ENCODE results near the gene ANO4.

ANO4 gene

DNA sequence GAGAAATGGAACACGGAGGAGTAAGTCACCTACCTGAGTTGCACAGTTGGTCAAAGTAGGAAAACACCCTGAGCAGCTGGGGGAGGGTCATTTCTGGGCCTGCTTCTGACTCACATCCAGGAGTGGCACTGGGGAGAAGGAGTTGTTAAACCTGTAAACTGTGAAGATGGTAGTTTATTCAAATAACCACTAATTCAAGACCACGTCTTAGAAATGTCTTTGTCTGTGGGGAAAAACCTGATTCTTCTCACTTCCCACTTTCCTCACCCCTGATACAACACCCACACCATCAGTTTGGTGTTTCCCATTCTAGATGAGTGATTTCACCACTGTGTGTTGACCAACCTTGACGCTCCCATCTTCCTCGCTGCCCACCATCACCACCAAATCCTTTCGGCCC, 207.1 kb downstream of the ANO4 start:
- DNase-seq, result no peak

DNA sequence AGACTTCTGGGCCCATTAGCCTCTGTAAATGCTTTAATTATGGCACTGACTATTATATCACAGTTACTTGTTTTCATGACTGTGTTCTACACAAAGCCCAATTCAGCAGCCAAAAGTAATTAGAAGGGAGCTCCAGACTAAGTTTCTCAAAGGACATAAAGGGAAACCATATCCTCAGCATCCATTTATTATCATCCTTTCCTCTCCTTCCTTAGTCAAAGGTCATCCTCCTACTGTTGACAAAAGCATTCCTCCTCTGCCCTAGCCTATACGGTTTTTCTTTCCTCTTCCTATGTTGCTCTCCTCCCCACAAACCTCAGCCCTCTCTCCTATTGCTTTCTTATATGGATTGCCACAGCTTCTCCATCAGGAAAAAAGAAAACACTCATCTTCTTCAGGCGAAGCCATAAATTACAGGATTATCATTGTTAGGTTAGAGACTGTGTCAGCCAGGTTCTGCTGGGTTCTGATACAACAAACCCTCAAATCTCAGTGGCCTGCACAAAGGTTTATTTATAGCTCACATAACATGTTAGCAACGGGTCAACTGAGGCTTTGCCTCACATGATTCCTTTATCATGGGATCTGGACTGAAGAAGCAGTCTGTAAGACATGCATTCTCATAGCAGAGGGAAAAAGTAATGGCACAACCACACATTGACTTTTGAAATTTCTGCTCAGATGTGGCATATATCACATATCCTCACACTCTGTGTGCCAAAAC, 208.3 kb downstream of the ANO4 start:
- no peak for DNase-seq

- no peak for DNase-seq
Measured at GRCh38 chr12:101004898-101005297, 210.3 kb downstream of the ANO4 start.

GRCh38 chr12:101009274-101009673, 214.7 kb downstream of the ANO4 start:
- no peak for DNase-seq

DNA sequence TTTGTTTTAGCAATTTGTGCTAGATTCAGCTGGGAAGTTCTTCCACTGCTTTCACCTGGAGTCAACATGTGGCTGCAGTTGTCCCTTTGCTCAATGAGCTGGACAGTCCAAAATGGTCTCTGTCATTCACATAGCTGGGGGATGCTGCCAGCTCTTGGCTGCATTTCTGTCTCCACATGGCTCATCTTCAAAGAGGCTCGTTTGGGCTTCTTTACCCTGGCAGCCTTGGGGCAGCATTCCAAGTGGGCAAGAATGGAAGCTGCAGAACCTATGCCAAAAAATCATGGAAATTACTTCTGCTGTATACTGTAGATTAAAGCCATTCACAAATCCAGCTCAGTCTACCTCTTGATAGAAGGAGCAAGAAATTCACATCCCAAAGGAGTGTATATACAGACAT, 216.3 kb downstream of the ANO4 start:
- no peak for DNase-seq

DNA sequence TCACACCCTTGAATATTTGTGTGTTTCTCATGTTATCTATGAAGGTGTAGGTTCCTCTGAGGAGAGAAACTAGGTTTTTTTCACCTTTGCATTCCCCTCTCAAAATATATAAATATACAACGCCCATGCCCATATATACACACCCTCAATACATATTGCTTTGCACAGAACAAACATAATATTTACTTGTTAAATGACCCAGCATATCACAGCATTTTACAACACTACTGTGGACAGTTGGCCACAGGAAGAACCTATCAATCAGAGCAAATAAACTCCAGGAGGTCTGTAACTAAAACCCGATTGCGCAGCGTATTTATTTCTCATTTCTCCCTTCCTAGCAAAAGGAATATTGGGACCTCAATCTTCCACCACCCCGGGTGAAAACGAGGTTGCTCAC, 219.4 kb downstream of the ANO4 start:
- no peak for DNase-seq

GRCh38 chr12:101015044-101015443, 220.5 kb downstream of the ANO4 start:
- no peak for DNase-seq

- no peak for DNase-seq
Measured at GRCh38 chr12:101018540-101018939, 224.0 kb downstream of the ANO4 start.

DNA sequence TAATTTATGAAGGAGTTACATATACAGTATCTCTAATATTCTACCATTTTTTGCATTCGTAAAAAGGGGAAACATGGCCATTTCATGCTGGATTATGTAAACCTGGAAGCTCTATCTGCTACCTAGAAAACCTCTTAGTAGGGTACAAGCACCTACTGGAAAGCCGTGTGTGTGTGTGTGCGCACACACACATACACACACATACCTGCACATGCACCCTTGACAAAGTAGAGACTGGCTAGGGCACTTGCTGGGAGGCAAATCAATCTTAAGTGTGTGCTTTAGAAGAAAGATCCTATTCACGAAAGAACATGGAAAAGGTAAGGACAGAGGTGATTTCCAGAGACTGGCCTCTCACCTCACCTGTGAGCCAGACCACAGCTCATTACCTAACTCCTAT, 224.6 kb downstream of the ANO4 start:
- no peak for DNase-seq

- DNase-seq, result no peak
Measured at GRCh38 chr12:101019667-101020066, 225.1 kb downstream of the ANO4 start.

DNA sequence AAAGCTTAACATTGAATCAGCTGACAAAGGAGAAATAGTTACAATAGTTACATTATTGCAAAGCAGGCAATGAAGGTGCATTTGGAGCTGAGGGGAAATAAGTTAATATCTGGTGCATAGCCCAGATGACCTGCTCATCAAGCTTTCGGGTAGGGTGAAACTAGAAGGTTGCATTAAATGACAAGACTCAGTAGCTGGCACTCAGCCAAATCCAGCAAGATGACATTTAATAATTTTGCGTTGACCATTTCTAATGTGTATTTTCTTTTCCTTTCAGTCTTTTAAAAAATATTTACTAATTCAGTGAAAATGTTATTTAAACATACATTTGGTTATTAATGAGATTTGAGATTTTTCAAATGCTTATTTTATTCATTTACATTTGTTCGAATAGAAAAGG, 226.9 kb downstream of the ANO4 start:
- DNase-seq, result no peak

GRCh38 chr12:101021911-101022388, 227.4 kb downstream of the ANO4 start:
- no peak for DNase-seq

- DNase-seq, result no peak
Measured at GRCh38 chr12:101027200-101027599, 232.6 kb downstream of the ANO4 start.

- no peak for DNase-seq
Measured at GRCh38 chr12:101027816-101028215, 233.2 kb downstream of the ANO4 start.

DNA sequence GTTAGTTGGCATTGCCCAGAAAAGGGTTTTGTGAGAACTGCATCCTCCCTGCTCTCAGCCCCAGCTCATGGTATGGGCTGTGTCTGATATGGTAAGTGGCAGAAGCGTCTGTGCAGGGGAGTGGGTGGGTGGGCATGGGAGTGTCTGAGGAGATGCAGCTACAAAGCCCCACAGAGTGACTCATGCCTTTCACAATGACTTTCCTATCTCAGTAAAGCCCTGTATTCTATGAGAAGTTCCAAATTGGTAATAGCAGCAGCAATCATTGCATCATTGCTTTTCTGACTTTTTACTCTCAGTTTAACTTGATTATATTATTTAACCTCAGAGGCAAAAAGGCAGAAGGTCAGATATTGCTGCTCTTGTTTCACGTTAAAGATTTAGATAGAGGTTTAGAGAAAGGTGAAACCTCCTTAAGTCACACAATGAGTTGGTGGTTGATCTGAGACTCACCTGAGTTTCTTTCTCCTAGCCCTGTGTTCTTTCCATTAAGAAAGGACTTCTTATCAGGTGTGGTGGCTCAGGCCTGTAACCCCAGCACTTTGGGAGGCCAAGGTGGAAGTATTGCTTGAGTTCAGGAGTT, 243.8 kb downstream of the ANO4 start:
- no peak for DNase-seq

DNA sequence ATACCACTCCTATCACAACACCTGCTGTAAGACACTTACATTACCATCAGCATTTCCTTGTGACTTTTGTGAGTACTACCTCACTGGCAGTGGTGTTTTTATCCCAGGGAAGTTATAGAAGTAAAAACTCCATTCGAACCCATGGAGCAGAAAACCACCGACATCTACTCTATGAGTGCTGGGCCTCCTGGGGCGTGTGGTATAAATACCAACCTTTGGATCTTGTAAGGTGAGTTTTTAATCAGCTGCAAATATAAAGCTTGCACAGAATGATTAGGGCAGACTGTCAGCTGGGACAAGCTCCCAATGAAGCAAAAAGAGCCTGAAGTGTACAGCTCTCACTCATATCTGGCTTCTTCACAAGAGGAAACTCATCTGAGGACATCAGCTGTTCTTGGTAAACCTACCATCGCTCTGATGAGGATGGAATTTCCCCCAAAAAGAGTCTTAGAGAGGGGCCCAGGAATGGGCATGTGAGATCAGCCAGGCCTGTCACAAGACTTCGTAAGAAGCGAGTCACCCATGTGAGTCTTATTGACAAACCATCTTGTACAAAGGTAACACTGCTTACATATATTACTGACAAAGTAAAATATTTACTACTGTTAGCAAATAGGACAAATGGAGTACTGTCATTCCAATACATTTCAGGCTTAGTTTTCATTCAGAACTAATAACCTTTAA, 245.4 kb downstream of the ANO4 start:
- DNase-seq, result no peak

DNA sequence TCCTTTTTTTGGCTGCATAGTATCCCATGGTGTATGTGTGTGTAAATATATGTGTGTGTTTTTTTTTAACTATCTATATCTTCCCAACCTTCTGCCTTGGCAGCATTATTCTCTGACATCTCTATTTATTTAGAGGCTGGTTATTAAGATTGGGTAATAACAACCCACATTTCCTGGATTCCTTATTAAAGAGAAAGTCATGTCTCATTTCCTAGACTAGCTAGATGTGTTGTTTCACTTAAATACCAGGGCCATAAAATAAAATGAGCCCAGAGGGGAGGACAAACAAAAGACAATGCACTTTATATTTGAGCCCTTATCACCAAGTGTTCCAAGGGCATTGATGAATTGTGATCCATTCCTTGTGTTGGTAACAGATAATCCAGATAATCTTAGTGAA, 246.4 kb downstream of the ANO4 start:
- DNase-seq, result no peak

- no peak for DNase-seq
Measured at GRCh38 chr12:101042211-101042610, 247.6 kb downstream of the ANO4 start.

DNA sequence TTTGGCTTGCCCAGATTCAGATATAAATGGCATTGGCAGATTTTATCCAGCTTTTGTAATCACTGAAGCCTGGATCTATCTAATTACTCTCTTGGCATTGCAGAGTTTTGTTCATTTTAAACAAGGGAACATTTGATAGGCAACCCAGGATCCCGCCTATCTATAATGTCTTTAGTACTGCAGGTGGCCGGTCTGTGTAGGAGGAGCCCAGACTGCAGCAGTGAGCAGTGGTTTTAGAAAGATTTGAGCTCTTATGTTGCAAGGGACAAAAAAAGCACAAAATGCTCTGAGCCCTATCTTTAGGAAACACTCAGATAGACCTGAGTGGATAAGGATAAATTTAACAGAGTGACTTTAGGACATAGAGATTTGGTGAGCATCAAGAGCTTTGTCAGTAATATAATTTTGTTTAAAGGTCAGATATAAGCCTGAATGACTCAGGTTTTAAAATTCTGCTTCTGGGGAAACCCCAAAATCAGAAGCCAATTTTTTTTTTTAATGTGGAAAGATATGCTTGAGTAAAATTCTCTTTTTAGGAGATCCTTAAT, 250.0 kb downstream of the ANO4 start:
- DNase-seq, result no peak

DNA sequence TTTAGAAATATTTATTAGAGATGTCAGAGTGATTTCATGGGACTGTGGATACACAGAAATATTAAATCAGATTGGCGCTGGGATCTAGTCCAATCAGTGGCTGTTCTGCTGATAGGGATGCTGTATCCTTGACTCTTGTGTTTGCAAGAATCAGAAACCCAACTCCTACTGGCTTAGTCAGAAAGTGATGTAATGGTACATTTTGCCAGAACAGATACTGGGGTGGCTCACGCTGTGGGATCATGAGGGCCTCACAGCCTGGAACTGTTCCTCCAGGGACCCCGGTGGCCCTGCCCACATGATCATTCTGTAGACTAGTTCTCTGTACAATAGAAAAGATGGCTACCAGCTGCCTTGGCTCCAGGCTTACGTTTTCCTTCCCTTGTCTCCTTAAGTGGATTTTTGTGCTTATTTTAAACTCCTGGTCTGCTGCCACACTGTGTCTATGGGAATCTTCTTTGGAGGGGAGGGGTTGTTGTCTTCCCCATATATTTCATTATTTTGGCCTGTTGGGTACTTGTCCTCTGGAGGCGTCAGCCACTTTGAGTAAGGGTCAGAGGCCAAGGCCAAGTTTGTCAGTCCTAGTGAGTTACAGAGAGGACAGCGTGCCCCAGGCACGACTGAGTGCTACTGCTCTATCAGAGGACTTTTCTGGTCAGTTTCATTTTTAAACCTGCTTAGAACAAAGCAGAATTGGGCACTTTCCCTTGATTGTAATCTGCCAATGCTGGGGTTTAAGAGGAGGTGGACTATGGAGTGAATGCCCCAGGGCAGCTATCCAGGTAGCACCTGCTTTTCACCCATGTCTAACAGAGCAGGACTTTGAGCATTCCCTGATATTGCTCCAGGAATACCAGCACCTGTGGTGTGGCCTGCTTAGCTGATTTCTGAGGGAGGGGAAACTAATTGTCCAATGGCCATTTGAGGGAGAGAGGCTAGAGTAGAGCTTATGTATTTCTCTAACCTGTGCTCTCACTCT, 251.2 kb downstream of the ANO4 start:
- no peak for DNase-seq

DNA sequence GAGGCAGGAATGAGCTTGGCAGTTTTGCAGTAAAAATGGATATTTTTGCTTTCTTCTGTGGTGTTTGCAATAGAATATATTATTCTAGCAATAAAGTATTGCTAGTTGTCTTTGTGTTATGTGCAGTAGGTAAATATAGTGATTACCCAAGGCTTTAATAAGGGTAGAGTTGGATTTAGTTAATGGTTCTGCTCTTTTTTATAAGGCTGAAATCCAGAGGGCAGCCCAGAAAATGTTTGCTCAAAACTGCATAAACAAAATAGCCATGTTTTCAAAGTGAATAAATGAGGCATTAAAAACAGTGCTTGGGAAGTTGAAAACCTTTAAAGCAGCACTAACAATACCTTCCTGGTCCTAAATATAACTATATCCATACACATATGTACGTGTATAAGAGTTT, 253.1 kb downstream of the ANO4 start:
- DNase-seq, result no peak

- DNase-seq, result no peak
Measured at GRCh38 chr12:101050631-101051030, 256.1 kb downstream of the ANO4 start.

DNA sequence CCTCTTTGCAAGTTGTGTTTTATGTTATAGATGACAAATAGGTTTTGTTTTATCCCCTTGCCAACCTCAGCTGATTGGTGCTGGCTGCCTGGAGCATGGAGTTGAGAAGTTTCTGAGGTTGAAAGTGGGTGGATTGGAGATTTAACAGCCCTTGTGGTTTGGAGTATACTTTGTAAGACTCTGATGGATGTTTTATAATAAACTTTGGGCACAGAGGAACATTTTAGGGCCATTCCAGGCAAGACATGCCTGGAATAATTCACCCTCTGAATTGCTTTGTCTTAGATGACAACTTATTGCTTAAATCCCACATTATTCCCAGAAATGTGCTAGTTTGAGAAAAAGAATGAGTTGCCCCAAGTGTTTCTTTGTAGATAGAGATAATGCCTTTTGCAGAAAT, 256.6 kb downstream of the ANO4 start:
- DNase-seq, result no peak

Data from central memory CD4-positive, alpha-beta T cell (primary cell).